Smooth muscle cell (in vitro differentiated cells): Measurements from ENCODE around the gene BRAF. TPM values are rescaled to one million over a fixed set of nuclear protein-coding genes. Genes with fewer than 3 reads are reported as not detected.
"Not testable (repeated sequence)": the region's sequence is repeated elsewhere in the genome, so short reads cannot be mapped to it uniquely, and the experiment has no call there.

Source experiments
- DNase-seq: peaks from one replicate; lab custom pipeline; 2025; ENCODE audit not compliant: unreplicated experiment; lab: John Stamatoyannopoulos, UW
- H2AFZ ChIP-seq: fragments of 200-600 bp; sonication (generic); 2 replicates; pipeline ENCODE4 v1.6.0; 2016; ENCODE audit warnings: antibody characterized with exemption, low read depth, mild to moderate bottlenecking
- H3F3A ChIP-seq: fragments of 200-600 bp; sonication (generic); 2 replicates; pipeline ENCODE4 v1.6.0; 2017; ENCODE audit warnings: antibody characterized with exemption, low read depth
- H3K27ac ChIP-seq: fragments of 200-600 bp; sonication (generic); 2 replicates; pipeline ENCODE4 v1.5.1; 2016; ENCODE audit warnings: low read depth, mild to moderate bottlenecking
- H3K27me3 ChIP-seq: fragments of 200-600 bp; sonication (generic); 2 replicates; pipeline ENCODE4 v1.6.1; 2016; ENCODE audit warnings: low read depth, mild to moderate bottlenecking
- H3K36me3 ChIP-seq: fragments of 200-600 bp; sonication (generic); 2 replicates; pipeline ENCODE4 v1.5.1; 2016; ENCODE audit warnings: low read depth
- H3K4me1 ChIP-seq: fragments of 200-600 bp; sonication (generic); 2 replicates; pipeline ENCODE4 v1.5.1; 2016; ENCODE audit warnings: low read depth
- H3K4me2 ChIP-seq: fragments of 200-600 bp; sonication (generic); 2 replicates; pipeline ENCODE4 v1.6.0; 2016; ENCODE audit warnings: mild to moderate bottlenecking
- H3K4me3 ChIP-seq: fragments of 200-600 bp; sonication (generic); 2 replicates; pipeline ENCODE4 v1.5.1; 2016; ENCODE audit warnings: mild to moderate bottlenecking
- H3K79me2 ChIP-seq: fragments of 200-600 bp; sonication (generic); 2 replicates; pipeline ENCODE4 v1.6.0; 2016; ENCODE audit warnings: low read depth, mild to moderate bottlenecking
- H3K9ac ChIP-seq: fragments of 200-600 bp; sonication (generic); 2 replicates; pipeline ENCODE4 v1.6.0; 2016; ENCODE audit warnings: low read depth
- H3K9me3 ChIP-seq: fragments of 200-600 bp; sonication (generic); replicated peaks from 2 replicates; pipeline ENCODE4 v1.5.1; 2016; ENCODE audit warnings: low read depth
- H4K20me1 ChIP-seq: fragments of 200-600 bp; sonication (generic); 2 replicates; pipeline ENCODE4 v1.6.0; 2016; ENCODE audit warnings: low read depth
- CTCF ChIP-seq: fragments of 200-600 bp; sonication (generic); IDR thresholded peaks from 2 replicates; pipeline ENCODE4 v1.5.1; 2017; ENCODE audit warnings: borderline replicate concordance, mild to moderate bottlenecking, antibody characterized with exemption; ENCODE audit not compliant: insufficient read depth, poor library complexity, severe bottlenecking
- WGBS: methylation state at CpG from one replicate; pipeline ENCODE4 v1.1.7; 2016; ENCODE audit warnings: low lambda C conversion rate; 5-methylcytosine and 5-hydroxymethylcytosine counted together
- polyA plus RNA-seq: library from polyadenylated mRNA; unstranded; fragments of >200 nt; fragmentation: Nextera tagmentation; extraction: Ambion mirVana; gene quantifications from 2 replicates; pipeline ENCODE4 v1.2.1, GENCODE V29; 2016
- total RNA-seq: library from RNA; depleted of rRNA; stranded (reverse); fragments of >200 nt; gene quantifications from 2 replicates; pipeline ENCODE4 v1.2.3, GENCODE V29; 2014

Gene BRAF
- total and polyA plus RNA-seq, 2 experiments from 2014 or later: 6.5 to 28.9 TPM

- DNase-seq: no peak
- Histone ChIP-seq H3K27ac (no peak overlapping the region), H3F3A (no peaks in the 10 kb centered on the region), H3K27me3 (no peaks in the 10 kb centered on the region), H3K79me2 (peaks cover 85% of the 10 kb centered on the region), H2AFZ (no peak overlapping the region), H3K4me1 (no peaks in the 10 kb centered on the region), H3K9me3 (no peaks in the 10 kb centered on the region), H3K4me2 (no peak overlapping the region), H3K36me3 (no peaks in the 10 kb centered on the region), H3K9ac (no peak overlapping the region), H4K20me1 (peaks cover 96% of the 10 kb centered on the region), H3K4me3 (no peak overlapping the region)
- TF ChIP-seq CTCF: no peak
- WGBS: 97% methylated on average over 1 of the region's 1 CpG
Observed at GRCh38 chr7:140883378-140883777, 41.4 kb downstream of the BRAF start.

- not testable (repeated sequence) for H3F3A ChIP-seq, H3K27me3 ChIP-seq, H3K4me3 ChIP-seq, H3K4me2 ChIP-seq, DNase-seq, H3K9ac ChIP-seq, H3K27ac ChIP-seq, H3K4me1 ChIP-seq, H2AFZ ChIP-seq, H3K9me3 ChIP-seq, H3K36me3 ChIP-seq
- H3K79me2 ChIP-seq: peaks cover 85% of the 10 kb centered on the region
- WGBS: 100% methylated on average over 2 of the region's 2 CpGs
- peaks cover 96% of the 10 kb centered on the region for H4K20me1 ChIP-seq
Observed at GRCh38 chr7:140882834-140883233, 41.9 kb downstream of the BRAF start.

GRCh38 chr7:140881507-140882228 is 43.1 kb downstream of the BRAF start:
- Histone ChIP-seq H2AFZ (no peak overlapping the region), H3K27ac (no peak overlapping the region), H3K27me3 (no peaks in the 10 kb centered on the region), H4K20me1 (peaks cover 96% of the 10 kb centered on the region), H3F3A (no peaks in the 10 kb centered on the region), H3K9ac (no peak overlapping the region), H3K4me3 (no peak overlapping the region), H3K9me3 (no peaks in the 10 kb centered on the region), H3K79me2 (peaks cover 84% of the 10 kb centered on the region), H3K4me2 (no peak overlapping the region), H3K4me1 (no peaks in the 10 kb centered on the region), H3K36me3 (no peaks in the 10 kb centered on the region)
- no peak for DNase-seq
- WGBS: 90% methylated on average over 3 of the region's 3 CpGs
- no peak for TF ChIP-seq CTCF

DNA sequence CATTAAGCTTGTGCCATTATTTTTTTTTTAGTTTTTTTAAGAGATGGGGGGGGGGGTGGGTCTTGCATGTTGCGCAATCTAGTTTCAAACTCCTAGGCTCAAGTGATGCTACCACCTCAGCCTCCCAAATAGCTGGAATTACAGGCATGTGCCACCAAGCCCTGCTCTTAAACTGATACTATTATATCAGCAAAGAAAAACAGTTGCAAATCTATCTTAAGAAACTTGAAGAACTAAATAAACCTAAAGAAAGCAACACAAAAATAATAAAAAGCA is 47.5 kb downstream of the BRAF start:
- peaks cover 100% of the 10 kb centered on the region for H4K20me1 ChIP-seq
- no peaks in the 10 kb centered on the region for H3K27me3 ChIP-seq
- H3K27ac ChIP-seq: no peak overlapping the region
- H3K4me3 ChIP-seq: no peak overlapping the region
- H3K79me2 ChIP-seq: peaks cover 89% of the 10 kb centered on the region
- 94% methylated on average over 1 of the region's 1 CpG for WGBS
- no peak overlapping the region for H3K4me2 ChIP-seq
- no peaks in the 10 kb centered on the region for H3K36me3 ChIP-seq
- DNase-seq: no peak
- H3K4me1 ChIP-seq: no peaks in the 10 kb centered on the region
- no peak for TF ChIP-seq CTCF
- no peak overlapping the region for H3K9ac ChIP-seq
- no peak overlapping the region for H2AFZ ChIP-seq
- no peaks in the 10 kb centered on the region for H3K9me3 ChIP-seq
- no peaks in the 10 kb centered on the region for H3F3A ChIP-seq
